Naive thymus-derived CD4-positive, alpha-beta T cell (primary cell): ENCODE data around the gene VAPB. TPM values are rescaled to one million over a fixed set of nuclear protein-coding genes. Genes with fewer than 3 reads are reported as not detected.
A peak's percentile ranks its signal among the peaks of the same experiment; 100 is the strongest.

Experiments used
- ATAC-seq: fragments of 150-1000 bp; cut with Tn5 transposase; 2 replicates; pipeline ENCODE4 v1.10.0; 2021; ENCODE audit warnings: mild to moderate bottlenecking, moderate library complexity
- CTCF ChIA-PET: fragments of 350-600 bp; sonication (Branson Sonifier 250); formaldehyde crosslinking; loops from one replicate; lab custom pipeline; 2021; ENCODE audit warnings: antibody characterized with exemption; lab: Charles Lee
- POLR2A ChIA-PET: fragments of 350-600 bp; sonication (Branson Sonifier 250); formaldehyde crosslinking; loops from one replicate; lab custom pipeline; 2021; ENCODE audit warnings: antibody characterized with exemption, inconsistent platforms; lab: Charles Lee
- DNase-seq, 9 donors: peaks; one replicate each; pipeline versions ENCODE4 v3.0.0 to v3.0.0-alpha.2; 2020 to 2022; ENCODE audit warnings: mixed read lengths in 1 of 9
- H3K27ac ChIP-seq: one replicate; pipeline ENCODE4 v1.7.0; 2013; ENCODE audit warnings: mild to moderate bottlenecking, low read depth, low read length, moderate library complexity
- H3K27me3 ChIP-seq, 2 donors: one replicate each; pipeline ENCODE4 v1.7.0; 2013; ENCODE audit warnings: low read length in 2 of 2, mild to moderate bottlenecking in 2 of 2, moderate library complexity in 2 of 2; ENCODE audit not compliant: control insufficient read depth in 2 of 2, insufficient read depth in 2 of 2
- H3K36me3 ChIP-seq, 3 experiments: 1 replicate in 2 of 3; 2 replicates in 1 of 3; pipeline ENCODE4 v1.7.0; 2013; ENCODE audit warnings: low read length in 3 of 3, mild to moderate bottlenecking in 3 of 3, moderate library complexity in 1 of 3; ENCODE audit not compliant: insufficient read depth in 3 of 3, control insufficient read depth in 2 of 3
- H3K4me1 ChIP-seq, 2 donors: one replicate each; pipeline ENCODE4 v1.7.0; 2013; ENCODE audit warnings: low read length in 2 of 2, mild to moderate bottlenecking in 2 of 2, moderate library complexity in 1 of 2; ENCODE audit not compliant: control insufficient read depth in 2 of 2, insufficient read depth in 2 of 2
- H3K4me3 ChIP-seq: 2 replicates; pipeline ENCODE4 v1.7.0; 2013; ENCODE audit warnings: mild to moderate bottlenecking, low read length
- H3K9me3 ChIP-seq, 3 experiments: 1 replicate in 2 of 3; 2 replicates in 1 of 3; pipeline ENCODE4 v1.7.0; 2013; ENCODE audit warnings: low read length in 3 of 3; ENCODE audit not compliant: control insufficient read depth in 2 of 3
- H3K27ac Mint-ChIP-seq, 9 donors: one replicate each; pipeline ENCODE4 v1.8.0; 2020 to 2022; ENCODE audit warnings: mixed read lengths in 9 of 9, mild to moderate bottlenecking in 8 of 9, moderate library complexity in 5 of 9, inconsistent platforms in 2 of 9
- H3K27me3 Mint-ChIP-seq, 5 donors: one replicate each; pipeline ENCODE4 v1.8.0; 2021 to 2022; ENCODE audit warnings: mixed read lengths in 5 of 5, mild to moderate bottlenecking in 1 of 5
- H3K36me3 Mint-ChIP-seq, 5 donors: one replicate each; pipeline ENCODE4 v1.8.0; 2020 to 2022; ENCODE audit warnings: mixed read lengths in 5 of 5, mild to moderate bottlenecking in 3 of 5, inconsistent platforms in 1 of 5
- H3K4me1 Mint-ChIP-seq, 7 donors: one replicate each; pipeline ENCODE4 v1.8.0; 2020 to 2022; ENCODE audit warnings: mixed read lengths in 7 of 7, mild to moderate bottlenecking in 3 of 7, inconsistent platforms in 1 of 7
- H3K4me3 Mint-ChIP-seq, 10 donors: one replicate each; pipeline ENCODE4 v1.8.0; 2020 to 2022; ENCODE audit warnings: mild to moderate bottlenecking in 10 of 10, mixed read lengths in 10 of 10, moderate library complexity in 6 of 10, inconsistent platforms in 2 of 10
- H3K9me3 Mint-ChIP-seq, 11 donors: one replicate each; pipeline ENCODE4 v1.8.0; 2020 to 2022; ENCODE audit warnings: mixed read lengths in 11 of 11, mild to moderate bottlenecking in 4 of 11, inconsistent platforms in 1 of 11, moderate library complexity in 1 of 11
- intact Hi-C, 2 donors: fragments of 100-400 bp; cut with micrococcal nuclease; formaldehyde crosslinking; loops; one replicate each; pipeline ENCODE4 v1.15.1; 2023
- polyA plus RNA-seq, 2 donors: library from polyadenylated mRNA; unstranded; fragments of 300-500 nt; fragmentation: Illumina TruSeq; gene quantifications; one replicate each; pipeline ENCODE4 v1.2.3, GENCODE V29; 2021
- total RNA-seq, 6 experiments: library from RNA in 5 of 6; stranded (reverse) in 5 of 6; gene quantifications; 1 replicate in 5 of 6; 2 replicates in 1 of 6; pipeline ENCODE4 v1.2.3 and lab custom pipeline; 2021 to 2026

Gene VAPB
- total and polyA plus RNA-seq, 7 experiments from 2014 or later, result 21.9 to 37.0 (median 25.3) TPM

GRCh38 chr20:58349570-58349969, 39.5 kb upstream of the VAPB start:
- Histone ChIP-seq H3K4me1 (no peaks in the 10 kb centered on the region), H3K9me3 (no peaks in the 10 kb centered on the region), H3K27me3 (no peaks in the 10 kb centered on the region), H3K4me3 (no peak overlapping the region), H3K36me3 (peaks cover 0 to 47% (median 16%) of the 10 kb centered on the region in 3 experiments), H3K27ac (no peak overlapping the region)
- Mint-ChIP-seq H3K27me3 (no peaks in the 10 kb centered on the region), H3K9me3 (peaks cover 0 to 4% (median 0%) of the 10 kb centered on the region in 11 donors), H3K4me3 (no peak overlapping the region), H3K36me3 (peaks cover 27 to 58% (median 33%) of the 10 kb centered on the region in 5 donors), H3K4me1 (peaks cover 0 to 9% (median 0%) of the 10 kb centered on the region in 7 donors), H3K27ac (peak overlapping the region in 2 of 9 donors; percentile 13 to 69)
- ChIA-PET CTCF (interaction anchor here (0.6 kb wide), 1 partner anchor 8 kb away, joined by 3 read pairs; no protein-coding TSS in a partner anchor), POLR2A (interaction anchor here (1.2 kb wide), 1 partner anchor 15 kb away, joined by 4 read pairs; no protein-coding TSS in a partner anchor)
- DNase-seq (no peak), ATAC-seq (no peak)
- intact Hi-C loops, result no loop called here

DNA sequence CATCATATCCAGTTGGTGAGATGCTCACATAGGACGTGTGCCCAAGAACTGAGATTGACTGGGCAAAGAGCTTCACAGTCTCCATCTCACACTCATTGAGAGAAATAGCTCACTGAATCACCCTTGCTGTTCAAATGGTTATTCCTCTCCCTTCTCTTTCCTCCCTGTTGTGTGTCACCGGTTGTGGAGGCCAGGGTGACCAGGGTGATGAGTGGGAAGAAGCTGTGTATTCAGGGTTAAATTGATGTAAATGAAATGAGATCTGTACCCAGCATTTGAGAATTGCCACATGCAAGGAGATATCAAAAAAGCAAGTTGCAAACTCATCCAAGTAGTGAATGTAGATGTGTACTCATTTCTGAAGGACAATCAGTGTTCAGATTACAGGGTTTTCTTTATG, 36.6 kb upstream of the VAPB start:
- CTCF ChIA-PET, result no interaction called here
- Histone ChIP-seq H3K9me3 (no peaks in the 10 kb centered on the region), H3K27ac (peak overlapping the region; percentile 6), H3K27me3 (no peaks in the 10 kb centered on the region), H3K4me1 (no peaks in the 10 kb centered on the region), H3K36me3 (peaks cover 4 to 44% (median 9%) of the 10 kb centered on the region in 3 experiments), H3K4me3 (no peak overlapping the region)
- DNase-seq (no peak), ATAC-seq (no peak)
- Mint-ChIP-seq H3K36me3 (peaks cover 13 to 43% (median 24%) of the 10 kb centered on the region in 5 donors), H3K27ac (peak overlapping the region in 1 of 9 donors; percentile 9), H3K4me3 (no peak overlapping the region), H3K9me3 (no peaks in the 10 kb centered on the region), H3K27me3 (no peaks in the 10 kb centered on the region), H3K4me1 (no peaks in the 10 kb centered on the region)
- intact Hi-C loops, result no loop called here
- POLR2A ChIA-PET, result interaction anchor here (0.5 to 1.4 kb wide), 2 partner anchors 37 to 346 kb away, joined by 3 to 4 read pairs; partner anchors contain the start of gene VAPB

GRCh38 chr20:58359441-58359840, 29.6 kb upstream of the VAPB start:
- no peaks in the 10 kb centered on the region for H3K27me3 Mint-ChIP-seq

GRCh38 chr20:58360936-58361335, 28.1 kb upstream of the VAPB start:
- H3K4me3 ChIP-seq, result no peak overlapping the region
- ATAC-seq (no peak), DNase-seq (no peak)
- intact Hi-C loops, result loop anchor here in 1 of 2 donors (5.0 kb wide), 1 partner anchor 124 kb away; no protein-coding TSS in a partner anchor
- H3K9me3 Mint-ChIP-seq, result no peaks in the 10 kb centered on the region
- peaks cover 16 to 57% (median 23%) of the 10 kb centered on the region in 5 donors for H3K36me3 Mint-ChIP-seq
- H3K27me3 ChIP-seq, result no peaks in the 10 kb centered on the region
- ChIA-PET POLR2A (no interaction called here), CTCF (interaction anchor here (1.0 kb wide), 1 partner anchor 14 kb away, joined by 3 read pairs; no protein-coding TSS in a partner anchor)
- H3K36me3 ChIP-seq, result peaks cover 0 to 55% (median 6%) of the 10 kb centered on the region in 3 experiments
- no peak overlapping the region for H3K4me3 Mint-ChIP-seq
- H3K27ac ChIP-seq, result no peak overlapping the region
- no peaks in the 10 kb centered on the region for H3K9me3 ChIP-seq
- no peaks in the 10 kb centered on the region for H3K27me3 Mint-ChIP-seq
- no peak overlapping the region for H3K27ac Mint-ChIP-seq
- H3K4me1 ChIP-seq, result no peaks in the 10 kb centered on the region
- no peaks in the 10 kb centered on the region for H3K4me1 Mint-ChIP-seq

More at GRCh38 chr20:58359441-58359840, 29.6 kb upstream of the VAPB start:
- H3K27ac Mint-ChIP-seq, result peak overlapping the region in 3 of 9 donors; percentile 20 to 75 (median 67)
- no peaks in the 10 kb centered on the region for H3K4me1 Mint-ChIP-seq
- intact Hi-C loops, result no loop called here
- Histone ChIP-seq H3K27ac (no peak overlapping the region), H3K9me3 (no peaks in the 10 kb centered on the region), H3K4me1 (no peaks in the 10 kb centered on the region), H3K4me3 (no peak overlapping the region), H3K27me3 (no peaks in the 10 kb centered on the region), H3K36me3 (peaks cover 0 to 61% (median 15%) of the 10 kb centered on the region in 3 experiments)
- CTCF ChIA-PET, result interaction anchor here (0.7 kb wide), 1 partner anchor 714 kb away, joined by 3 read pairs; no protein-coding TSS in a partner anchor
- POLR2A ChIA-PET, result interaction anchor here (0.6 to 0.9 kb wide), 3 partner anchors 29 to 297 kb away, joined by 3 to 4 read pairs (median 3); partner anchors contain the start of gene VAPB
- H3K9me3 Mint-ChIP-seq, result no peaks in the 10 kb centered on the region
- peaks cover 20 to 61% (median 27%) of the 10 kb centered on the region in 5 donors for H3K36me3 Mint-ChIP-seq
- no peak overlapping the region for H3K4me3 Mint-ChIP-seq
- no peak for DNase-seq
- no peak for ATAC-seq

DNA sequence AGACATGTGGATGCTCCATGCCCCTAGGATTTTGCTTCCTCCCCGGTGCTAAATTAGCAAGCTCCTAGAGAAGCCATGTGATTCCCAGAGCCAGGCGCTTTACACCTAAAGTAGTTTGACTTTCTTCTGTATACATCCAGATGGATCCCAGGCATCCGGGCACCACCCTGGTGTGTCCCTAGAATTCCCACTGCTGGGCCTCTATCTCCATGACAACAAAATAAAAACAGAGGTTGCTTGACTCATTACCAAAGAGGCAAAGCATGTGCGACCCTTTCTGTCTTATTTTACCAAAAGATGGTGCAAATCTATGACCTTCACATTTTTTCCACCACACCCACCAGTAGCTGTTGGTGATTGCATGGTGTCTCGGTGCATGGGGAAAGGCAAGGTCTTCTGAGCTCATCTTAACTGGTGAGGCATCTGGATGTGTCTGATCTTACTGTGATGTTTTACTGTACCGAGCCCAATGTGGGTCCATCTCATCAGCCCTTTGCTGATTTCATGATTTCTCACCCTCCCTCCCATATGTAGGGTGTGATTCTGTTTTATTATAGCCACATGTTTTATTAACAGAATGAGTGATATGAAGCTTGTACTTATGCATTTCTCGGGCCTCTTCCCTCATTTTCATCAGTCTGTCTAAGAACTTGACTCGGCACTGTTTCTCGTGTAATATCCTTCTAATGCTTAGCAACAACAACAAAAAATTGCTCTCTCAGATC, 27.4 kb upstream of the VAPB start:
- ATAC-seq, result no peak
- no peaks in the 10 kb centered on the region for H3K27me3 Mint-ChIP-seq
- no peaks in the 10 kb centered on the region for H3K4me1 ChIP-seq
- POLR2A ChIA-PET, result no interaction called here
- peaks cover 0 to 49% (median 6%) of the 10 kb centered on the region in 3 experiments for H3K36me3 ChIP-seq
- peaks cover 16 to 60% (median 26%) of the 10 kb centered on the region in 5 donors for H3K36me3 Mint-ChIP-seq
- H3K9me3 Mint-ChIP-seq, result no peaks in the 10 kb centered on the region
- peak overlapping the region in 2 of 9 donors; percentile 6 to 52 for H3K27ac Mint-ChIP-seq
- H3K27me3 ChIP-seq, result no peaks in the 10 kb centered on the region
- no peak for DNase-seq
- no peak overlapping the region for H3K27ac ChIP-seq
- H3K9me3 ChIP-seq, result no peaks in the 10 kb centered on the region
- no peak overlapping the region for H3K4me3 ChIP-seq
- CTCF ChIA-PET, result interaction anchor here (1.0 kb wide), 1 partner anchor 15 kb away, joined by 3 read pairs; no protein-coding TSS in a partner anchor
- no peaks in the 10 kb centered on the region for H3K4me1 Mint-ChIP-seq
- intact Hi-C loops, result loop anchor here in 1 of 2 donors (5.0 kb wide), 1 partner anchor 124 kb away; no protein-coding TSS in a partner anchor
- no peak overlapping the region for H3K4me3 Mint-ChIP-seq

DNA sequence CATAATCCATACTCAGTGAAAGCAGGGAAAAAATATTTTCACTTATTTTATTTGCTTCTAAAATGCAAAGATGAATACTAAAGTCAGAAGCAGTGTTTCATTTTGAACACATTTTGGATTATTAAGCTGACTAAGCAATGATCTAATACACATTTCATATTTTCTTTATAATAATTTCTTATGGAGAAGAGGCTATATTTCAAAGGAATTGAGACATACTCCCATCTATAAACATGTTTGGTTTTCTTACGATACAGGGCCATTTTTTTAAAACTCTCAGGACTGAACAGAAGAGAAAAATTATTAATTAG, 26.9 kb upstream of the VAPB start:
- intact Hi-C loops, result loop anchor here in 1 of 2 donors (5.0 kb wide), 1 partner anchor 125 kb away; no protein-coding TSS in a partner anchor
- no peaks in the 10 kb centered on the region for H3K9me3 ChIP-seq
- no peak overlapping the region for H3K27ac ChIP-seq
- H3K4me1 ChIP-seq, result no peaks in the 10 kb centered on the region
- ChIA-PET CTCF (no interaction called here), POLR2A (no interaction called here)
- H3K36me3 ChIP-seq, result peaks cover 0 to 44% (median 6%) of the 10 kb centered on the region in 3 experiments
- no peaks in the 10 kb centered on the region for H3K27me3 ChIP-seq
- peaks cover 16 to 55% (median 22%) of the 10 kb centered on the region in 5 donors for H3K36me3 Mint-ChIP-seq
- no peak overlapping the region for H3K4me3 ChIP-seq
- H3K4me1 Mint-ChIP-seq, result no peaks in the 10 kb centered on the region
- H3K4me3 Mint-ChIP-seq, result no peak overlapping the region
- peak overlapping the region in 2 of 9 donors; percentile 6 to 52 for H3K27ac Mint-ChIP-seq
- ATAC-seq (no peak), DNase-seq (no peak)
- H3K27me3 Mint-ChIP-seq, result no peaks in the 10 kb centered on the region
- H3K9me3 Mint-ChIP-seq, result no peaks in the 10 kb centered on the region
